PC-9 (cell line): ENCODE measurements around the gene DLG2. TPM values are rescaled to one million over a fixed set of nuclear protein-coding genes. Genes with fewer than 3 reads are reported as not detected.

Source experiments
- BruUV-seq: library from RNA; stranded (reverse); fragments of 400-500 nt; replicated peaks from 2 replicates; lab custom pipeline; 2021; lab: Mats Ljungman, UMichigan
- CTCF ChIA-PET: fragments of 300-600 bp; sonication (Branson Sonifier 250); formaldehyde crosslinking; loops from one replicate; lab custom pipeline; 2022; ENCODE audit warnings: antibody characterized with exemption; lab: Charles Lee
- POLR2A ChIA-PET: fragments of 300-600 bp; sonication (Branson Sonifier 250); formaldehyde crosslinking; loops from one replicate; lab custom pipeline; 2022; ENCODE audit warnings: antibody characterized with exemption; ENCODE audit not compliant: unreplicated experiment; lab: Charles Lee
- DNase-seq, 2 experiments: peaks; one replicate each; pipeline versions ENCODE4 v3.0.0 to v3.0.0-alpha.2; 2015 to 2022; ENCODE audit warnings: mixed read lengths in 1 of 2
- H2AFZ ChIP-seq: fragments of 200-600 bp; sonication (generic); 2 replicates; pipeline ENCODE4 v1.8.1; 2017; ENCODE audit warnings: antibody characterized with exemption
- H3F3A ChIP-seq: fragments of 200-600 bp; sonication (generic); 2 replicates; pipeline ENCODE4 v1.8.1; 2017; ENCODE audit warnings: antibody characterized with exemption, mild to moderate bottlenecking, low read depth; ENCODE audit not compliant: insufficient read depth
- H3K27ac ChIP-seq: fragments of 200-600 bp; sonication (generic); 2 replicates; pipeline ENCODE4 v1.6.1; 2016; ENCODE audit warnings: mixed run types
- H3K27me3 ChIP-seq: fragments of 200-600 bp; sonication (generic); 2 replicates; pipeline ENCODE4 v1.6.1; 2016; ENCODE audit warnings: low read depth, mixed run types; ENCODE audit not compliant: insufficient read depth
- H3K36me3 ChIP-seq: fragments of 200-600 bp; sonication (generic); 2 replicates; pipeline ENCODE4 v1.6.1; 2016; ENCODE audit warnings: low read depth, mixed run types
- H3K4me1 ChIP-seq: fragments of 200-600 bp; sonication (generic); replicated peaks from 2 replicates; pipeline ENCODE4 v1.6.1; 2016; ENCODE audit warnings: mixed run types; ENCODE audit not compliant: insufficient read depth
- H3K4me2 ChIP-seq: fragments of 200-600 bp; sonication (generic); 2 replicates; pipeline ENCODE4 v1.6.1; 2017; ENCODE audit warnings: mixed run types
- H3K4me3 ChIP-seq: fragments of 200-600 bp; sonication (generic); 2 replicates; pipeline ENCODE4 v1.6.1; 2016; ENCODE audit warnings: mixed run types
- H3K79me2 ChIP-seq: fragments of 200-600 bp; sonication (generic); 2 replicates; pipeline ENCODE4 v1.6.1; 2017; ENCODE audit warnings: low read depth, mixed run types
- H3K9me2 ChIP-seq: fragments of 200-600 bp; sonication (generic); 2 replicates; pipeline ENCODE4 v1.8.1; 2017; ENCODE audit warnings: mild to moderate bottlenecking; ENCODE audit not compliant: insufficient read depth
- H3K9me3 ChIP-seq: fragments of 200-600 bp; sonication (generic); 2 replicates; pipeline ENCODE4 v1.8.1; 2016; ENCODE audit warnings: low read depth; ENCODE audit not compliant: insufficient read depth
- H4K20me1 ChIP-seq: fragments of 200-600 bp; sonication (generic); 2 replicates; pipeline ENCODE4 v1.8.1; 2017; ENCODE audit not compliant: insufficient read depth
- CTCF ChIP-seq: fragments of 200-600 bp; sonication (generic); conservative IDR thresholded peaks from 2 replicates; pipeline ENCODE4 v1.6.1; 2017; ENCODE audit warnings: mixed run types, antibody characterized with exemption, mild to moderate bottlenecking, moderate library complexity
- EZH2 ChIP-seq: fragments of 200-600 bp; sonication (generic); IDR thresholded peaks from 2 replicates; pipeline ENCODE4 v1.8.0; 2017; ENCODE audit warnings: antibody characterized with exemption, low read depth
- intact Hi-C: fragments of 100-400 bp; cut with micrococcal nuclease; formaldehyde crosslinking; loops from one replicate; pipeline ENCODE4 v1.10.0; 2022; ENCODE audit not compliant: unreplicated experiment
- total RNA-seq: library from RNA; stranded (reverse); gene quantifications from 2 replicates; pipeline ENCODE4 v1.2.3, GENCODE V29; 2021

DLG2 gene
- total RNA-seq, 1 experiment from 2014 or later = 6.4 TPM

GRCh38 chr11:84757711-84758110 lies 869.4 kb downstream of the DLG2 start:
- H2AFZ ChIP-seq = no peak overlapping the region
- H3K4me1 ChIP-seq = no peaks in the 10 kb centered on the region
- no peaks in the 10 kb centered on the region for H3F3A ChIP-seq
- ChIA-PET POLR2A (interaction anchor here (0.6 kb wide), 1 partner anchor 90 kb away, joined by 4 read pairs; no protein-coding TSS in a partner anchor), CTCF (no interaction called here)
- no peaks in the 10 kb centered on the region for H3K9me2 ChIP-seq
- H3K4me3 ChIP-seq = no peak overlapping the region
- TF ChIP-seq EZH2 = no peak
- TF ChIP-seq CTCF = no peak
- no peaks in the 10 kb centered on the region for H3K36me3 ChIP-seq
- no peaks in the 10 kb centered on the region for H3K79me2 ChIP-seq
- no peak overlapping the region for H3K4me2 ChIP-seq
- BruUV-seq = no TSS peak
- no peak for DNase-seq
- intact Hi-C loops = no loop called here
- H3K27ac ChIP-seq = no peak overlapping the region
- H3K27me3 ChIP-seq = no peaks in the 10 kb centered on the region
- H4K20me1 ChIP-seq = no peaks in the 10 kb centered on the region
- no peaks in the 10 kb centered on the region for H3K9me3 ChIP-seq

DNA sequence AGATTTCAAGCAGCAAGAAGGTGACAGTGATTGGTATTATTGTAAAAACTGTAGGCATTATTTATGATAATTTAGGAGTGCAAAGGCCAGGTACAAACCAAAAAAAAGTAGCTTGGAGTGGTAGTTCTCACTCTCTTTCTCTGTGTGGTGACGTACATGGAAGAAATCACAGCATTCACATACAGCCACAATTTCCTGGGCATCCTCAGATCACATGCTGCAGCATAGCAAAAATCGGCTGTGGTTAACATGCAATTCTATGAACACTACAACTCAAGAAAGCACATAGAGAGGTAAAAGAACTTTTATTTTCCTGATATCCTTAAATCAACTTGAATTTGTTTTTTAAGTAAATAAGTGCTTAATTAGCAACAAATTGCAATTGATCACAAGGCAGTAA lies 875.8 kb downstream of the DLG2 start:
- Histone ChIP-seq H3K36me3 (no peaks in the 10 kb centered on the region), H3K9me3 (no peaks in the 10 kb centered on the region), H3K79me2 (no peaks in the 10 kb centered on the region), H3K27me3 (no peaks in the 10 kb centered on the region), H3K4me2 (no peak overlapping the region), H3K9me2 (no peaks in the 10 kb centered on the region), H4K20me1 (no peaks in the 10 kb centered on the region), H3K27ac (no peak overlapping the region), H3F3A (no peaks in the 10 kb centered on the region), H3K4me3 (no peak overlapping the region), H2AFZ (no peak overlapping the region), H3K4me1 (no peaks in the 10 kb centered on the region)
- TF ChIP-seq EZH2 = no peak
- no peak for TF ChIP-seq CTCF
- CTCF ChIA-PET = no interaction called here
- DNase-seq = no peak
- intact Hi-C loops = no loop called here
- POLR2A ChIA-PET = no interaction called here
- no TSS peak for BruUV-seq

GRCh38 chr11:84747871-84748270 lies 879.3 kb downstream of the DLG2 start:
- ChIA-PET CTCF (no interaction called here), POLR2A (no interaction called here)
- H3K4me2 ChIP-seq = no peak overlapping the region
- H3K4me1 ChIP-seq = no peaks in the 10 kb centered on the region
- no peaks in the 10 kb centered on the region for H3K79me2 ChIP-seq
- H4K20me1 ChIP-seq = no peaks in the 10 kb centered on the region
- H3K27ac ChIP-seq = no peak overlapping the region
- H3K4me3 ChIP-seq = no peak overlapping the region
- no peak for DNase-seq
- H3K27me3 ChIP-seq = no peaks in the 10 kb centered on the region
- no peak overlapping the region for H2AFZ ChIP-seq
- BruUV-seq = no TSS peak
- H3K9me2 ChIP-seq = no peaks in the 10 kb centered on the region
- H3F3A ChIP-seq = no peaks in the 10 kb centered on the region
- TF ChIP-seq CTCF (no peak), EZH2 (no peak)
- no peaks in the 10 kb centered on the region for H3K9me3 ChIP-seq
- H3K36me3 ChIP-seq = no peaks in the 10 kb centered on the region
- intact Hi-C loops = no loop called here
